OCI-LY7 (cell line): ENCODE results near the gene VCL.

ENCODE experiments used
- EZH2phosphoT487 ChIP-seq: fragments of 200-600 bp; sonication (generic); IDR thresholded peaks from 2 replicates; pipeline ENCODE4 v1.6.1; 2018; ENCODE audit warnings: low read depth, borderline replicate concordance, mild to moderate bottlenecking, mixed run types, antibody characterized with exemption, low read length, moderate library complexity, mixed read lengths
- TF ChIP-seq, protein P1 (sequence below): fragments of 200-600 bp; sonication (generic); conservative IDR thresholded peaks from 2 replicates; pipeline ENCODE4 v1.5.1; 2014; ENCODE audit warnings: mild to moderate bottlenecking, antibody characterized with exemption, low read length, moderate library complexity, mixed read lengths

DNA sequence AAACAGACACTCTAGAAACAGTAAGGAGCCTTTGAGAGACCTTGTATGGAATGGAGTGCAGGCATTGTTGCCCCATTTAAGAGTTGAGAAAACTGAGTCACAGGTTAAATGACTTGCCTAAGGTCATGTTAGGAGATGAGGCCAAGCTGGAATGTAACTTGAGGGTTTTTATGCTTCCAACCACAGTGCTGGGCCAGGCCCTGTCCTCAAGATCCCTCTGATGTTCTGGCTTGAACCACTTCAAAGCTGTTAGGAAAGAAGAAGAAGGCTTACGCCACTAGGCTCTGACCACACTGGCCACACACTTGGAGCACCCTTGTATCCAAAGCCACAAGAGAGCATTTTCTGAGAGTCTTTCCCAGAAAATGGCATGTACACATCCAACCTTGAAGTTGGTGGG is 44.3 kb upstream of the VCL start:
- TF ChIP-seq, protein P1, sequence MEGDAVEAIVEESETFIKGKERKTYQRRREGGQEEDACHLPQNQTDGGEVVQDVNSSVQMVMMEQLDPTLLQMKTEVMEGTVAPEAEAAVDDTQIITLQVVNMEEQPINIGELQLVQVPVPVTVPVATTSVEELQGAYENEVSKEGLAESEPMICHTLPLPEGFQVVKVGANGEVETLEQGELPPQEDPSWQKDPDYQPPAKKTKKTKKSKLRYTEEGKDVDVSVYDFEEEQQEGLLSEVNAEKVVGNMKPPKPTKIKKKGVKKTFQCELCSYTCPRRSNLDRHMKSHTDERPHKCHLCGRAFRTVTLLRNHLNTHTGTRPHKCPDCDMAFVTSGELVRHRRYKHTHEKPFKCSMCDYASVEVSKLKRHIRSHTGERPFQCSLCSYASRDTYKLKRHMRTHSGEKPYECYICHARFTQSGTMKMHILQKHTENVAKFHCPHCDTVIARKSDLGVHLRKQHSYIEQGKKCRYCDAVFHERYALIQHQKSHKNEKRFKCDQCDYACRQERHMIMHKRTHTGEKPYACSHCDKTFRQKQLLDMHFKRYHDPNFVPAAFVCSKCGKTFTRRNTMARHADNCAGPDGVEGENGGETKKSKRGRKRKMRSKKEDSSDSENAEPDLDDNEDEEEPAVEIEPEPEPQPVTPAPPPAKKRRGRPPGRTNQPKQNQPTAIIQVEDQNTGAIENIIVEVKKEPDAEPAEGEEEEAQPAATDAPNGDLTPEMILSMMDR: no peak
- TF ChIP-seq EZH2phosphoT487: no peak
